Measurements from ENCODE around the gene C1orf116.

DNA sequence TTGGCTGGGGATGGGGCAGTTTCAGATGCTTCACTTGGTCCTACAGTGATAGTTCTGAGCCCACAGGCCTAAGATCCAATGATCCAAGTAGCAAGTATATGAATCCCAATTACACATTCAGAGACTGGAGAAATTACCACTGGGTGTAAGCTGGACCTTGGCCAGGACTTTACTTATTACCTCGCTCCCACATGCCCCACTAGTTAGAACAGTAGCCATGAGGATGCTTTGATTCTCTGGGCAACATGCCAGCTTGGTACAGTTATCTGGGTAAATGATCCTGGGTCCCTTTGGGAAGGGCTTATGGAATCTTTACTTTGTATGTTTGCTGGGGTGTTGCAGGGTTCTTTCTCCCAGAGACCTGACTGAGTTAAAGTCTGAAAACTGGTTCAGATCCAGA is 57.2 kb downstream of the C1orf116 start:
- TF ChIP-seq, protein P1, sequence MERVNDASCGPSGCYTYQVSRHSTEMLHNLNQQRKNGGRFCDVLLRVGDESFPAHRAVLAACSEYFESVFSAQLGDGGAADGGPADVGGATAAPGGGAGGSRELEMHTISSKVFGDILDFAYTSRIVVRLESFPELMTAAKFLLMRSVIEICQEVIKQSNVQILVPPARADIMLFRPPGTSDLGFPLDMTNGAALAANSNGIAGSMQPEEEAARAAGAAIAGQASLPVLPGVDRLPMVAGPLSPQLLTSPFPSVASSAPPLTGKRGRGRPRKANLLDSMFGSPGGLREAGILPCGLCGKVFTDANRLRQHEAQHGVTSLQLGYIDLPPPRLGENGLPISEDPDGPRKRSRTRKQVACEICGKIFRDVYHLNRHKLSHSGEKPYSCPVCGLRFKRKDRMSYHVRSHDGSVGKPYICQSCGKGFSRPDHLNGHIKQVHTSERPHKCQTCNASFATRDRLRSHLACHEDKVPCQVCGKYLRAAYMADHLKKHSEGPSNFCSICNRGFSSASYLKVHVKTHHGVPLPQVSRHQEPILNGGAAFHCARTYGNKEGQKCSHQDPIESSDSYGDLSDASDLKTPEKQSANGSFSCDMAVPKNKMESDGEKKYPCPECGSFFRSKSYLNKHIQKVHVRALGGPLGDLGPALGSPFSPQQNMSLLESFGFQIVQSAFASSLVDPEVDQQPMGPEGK (CRISPR knock-in tag; IDR thresholded peaks at IDR 0.05; ENCODE audit: borderline replicate concordance), result no peak
- TF ChIP-seq SNAI2 (CRISPR knock-in tag; IDR thresholded peaks at IDR 0.05) (no peak), ISL1 (CRISPR knock-in tag; IDR thresholded peaks at IDR 0.05) (no peak), OSR1 (CRISPR knock-in tag; IDR thresholded peaks at IDR 0.05) (no peak), TOX (CRISPR knock-in tag; IDR thresholded peaks at IDR 0.05; ENCODE audit: borderline replicate concordance) (no peak), ZC3H10 (CRISPR knock-in tag; IDR thresholded peaks at IDR 0.05) (no peak), ARNTL (CRISPR knock-in tag; IDR thresholded peaks at IDR 0.05; ENCODE audit: borderline replicate concordance, low read depth) (no peak), ZFP3 (CRISPR knock-in tag; IDR thresholded peaks at IDR 0.05) (no peak)
- TF ChIP-seq, protein P2, sequence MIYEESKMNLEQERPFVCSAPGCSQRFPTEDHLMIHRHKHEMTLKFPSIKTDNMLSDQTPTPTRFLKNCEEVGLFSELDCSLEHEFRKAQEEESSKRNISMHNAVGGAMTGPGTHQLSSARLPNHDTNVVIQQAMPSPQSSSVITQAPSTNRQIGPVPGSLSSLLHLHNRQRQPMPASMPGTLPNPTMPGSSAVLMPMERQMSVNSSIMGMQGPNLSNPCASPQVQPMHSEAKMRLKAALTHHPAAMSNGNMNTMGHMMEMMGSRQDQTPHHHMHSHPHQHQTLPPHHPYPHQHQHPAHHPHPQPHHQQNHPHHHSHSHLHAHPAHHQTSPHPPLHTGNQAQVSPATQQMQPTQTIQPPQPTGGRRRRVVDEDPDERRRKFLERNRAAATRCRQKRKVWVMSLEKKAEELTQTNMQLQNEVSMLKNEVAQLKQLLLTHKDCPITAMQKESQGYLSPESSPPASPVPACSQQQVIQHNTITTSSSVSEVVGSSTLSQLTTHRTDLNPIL (CRISPR knock-in tag; IDR thresholded peaks at IDR 0.05; ENCODE audit: low read depth), result no peak

All from SK-N-SH treated with all-trans-retinoic acid at 6 μM for 48 hours (cell line).